ENCODE data around the gene NOVA1.

GRCh38 chr14:26500028-26500427 lies 97.8 kb downstream of the NOVA1 start:
- TF ChIP-seq CTCF (conservative IDR thresholded peaks at IDR 0.05; ENCODE audit: low read length) (no peak), EZH2phosphoT487 (IDR thresholded peaks at IDR 0.05; ENCODE audit: borderline replicate concordance) (no peak)

Measured in Loucy (cell line).